ENCODE results near the gene ERICH6. TPM values are rescaled to one million over a fixed set of nuclear protein-coding genes. Genes with fewer than 3 reads are reported as not detected.
A peak's percentile ranks its signal among the peaks of the same experiment; 100 is the strongest.

The ERICH6 gene
- total RNA-seq, 3 donors from 2014 or later (not counting 1 experiment from before 2014, with no cell fraction given) = 0.35 to 3.7 (median 3.6) TPM

DNA sequence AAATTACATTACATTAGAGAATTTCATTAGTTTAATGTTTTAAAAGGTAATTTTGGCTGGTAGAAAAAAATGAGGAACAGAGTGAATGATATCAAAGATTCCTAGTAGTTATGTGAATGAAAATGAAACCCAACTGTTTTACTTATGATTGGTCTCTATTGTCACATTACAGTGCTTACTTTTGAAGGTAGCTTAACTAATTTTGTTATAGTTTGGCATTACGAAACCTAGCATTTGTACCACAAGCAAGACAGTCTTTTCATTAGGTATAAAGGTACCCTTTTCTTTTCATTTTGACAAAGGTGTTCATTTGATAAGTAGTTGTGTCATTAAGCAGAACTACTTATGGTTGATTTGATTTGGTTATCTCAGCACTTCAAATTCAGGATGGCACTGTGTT is 93.7 kb downstream of the ERICH6 start:
- TF ChIP-seq, protein P1, sequence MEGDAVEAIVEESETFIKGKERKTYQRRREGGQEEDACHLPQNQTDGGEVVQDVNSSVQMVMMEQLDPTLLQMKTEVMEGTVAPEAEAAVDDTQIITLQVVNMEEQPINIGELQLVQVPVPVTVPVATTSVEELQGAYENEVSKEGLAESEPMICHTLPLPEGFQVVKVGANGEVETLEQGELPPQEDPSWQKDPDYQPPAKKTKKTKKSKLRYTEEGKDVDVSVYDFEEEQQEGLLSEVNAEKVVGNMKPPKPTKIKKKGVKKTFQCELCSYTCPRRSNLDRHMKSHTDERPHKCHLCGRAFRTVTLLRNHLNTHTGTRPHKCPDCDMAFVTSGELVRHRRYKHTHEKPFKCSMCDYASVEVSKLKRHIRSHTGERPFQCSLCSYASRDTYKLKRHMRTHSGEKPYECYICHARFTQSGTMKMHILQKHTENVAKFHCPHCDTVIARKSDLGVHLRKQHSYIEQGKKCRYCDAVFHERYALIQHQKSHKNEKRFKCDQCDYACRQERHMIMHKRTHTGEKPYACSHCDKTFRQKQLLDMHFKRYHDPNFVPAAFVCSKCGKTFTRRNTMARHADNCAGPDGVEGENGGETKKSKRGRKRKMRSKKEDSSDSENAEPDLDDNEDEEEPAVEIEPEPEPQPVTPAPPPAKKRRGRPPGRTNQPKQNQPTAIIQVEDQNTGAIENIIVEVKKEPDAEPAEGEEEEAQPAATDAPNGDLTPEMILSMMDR (IDR thresholded peaks at IDR 0.05) = no peak
- no peak overlapping the region for H3K4me3 ChIP-seq (ENCODE audit: low read length)
- Mint-ChIP-seq H3K4me3 (peak overlapping the region; percentile 23), H3K4me1 (peaks cover 80 to 88% of the 10 kb centered on the region in 2 donors), H3K36me3 (no peaks in the 10 kb centered on the region), H3K9me3 (no peaks in the 10 kb centered on the region), H3K27me3 (ENCODE audit: low read depth in 2 of 2) (no peaks in the 10 kb centered on the region), H3K27ac (peak overlapping the region; percentile 88 to 98)
- peaks cover 32% of the 10 kb centered on the region for H3K4me1 ChIP-seq (ENCODE audit: control insufficient read depth, insufficient read depth, low read length)
- WGBS (ENCODE audit: insufficient coverage) = 0% methylated on average over 1 of the region's 1 CpG
- no peak for DNase-seq
- intact Hi-C loops (cut with micrococcal nuclease) = no loop called here
- peaks cover 11% of the 10 kb centered on the region for H3K36me3 ChIP-seq (ENCODE audit: control insufficient read depth, insufficient read depth, low read length)
- no peaks in the 10 kb centered on the region for H3K27me3 ChIP-seq (ENCODE audit: control insufficient read depth, insufficient read depth, low read length)
- H3K9me3 ChIP-seq (ENCODE audit: control insufficient read depth, insufficient read depth, low read length) = no peaks in the 10 kb centered on the region
- H3K27ac ChIP-seq (ENCODE audit: low read length) = no peak overlapping the region
- ATAC-seq = no peak

Other genes starting within 250 kb of the ERICH6 start
- gene SERP1, start 157.4 kb downstream of the ERICH6 start, total RNA-seq = 100 to 1,000 TPM in 1 of 3 donors, 10 to 100 TPM in 2; 91.1 to 106 (median 94.9) TPM
- 100 to 1,000 TPM; 102 to 124 (median 108) TPM for gene EIF2A, start 157.1 kb downstream of the ERICH6 start, total RNA-seq
- gene SELENOT, start 100.6 kb downstream of the ERICH6 start, total RNA-seq = 100 to 1,000 TPM; 121 to 142 (median 133) TPM
- 10 to 100 TPM; 22.7 to 25.7 (median 23.8) TPM for gene SIAH2, start 59.2 kb upstream of the ERICH6 start, total RNA-seq
- not detected for gene MINDY4B, start 201.5 kb upstream of the ERICH6 start, total RNA-seq

All from natural killer cell (primary cell).